Measurements from ENCODE around the gene TBL1XR1.

TBL1XR1 gene

DNA sequence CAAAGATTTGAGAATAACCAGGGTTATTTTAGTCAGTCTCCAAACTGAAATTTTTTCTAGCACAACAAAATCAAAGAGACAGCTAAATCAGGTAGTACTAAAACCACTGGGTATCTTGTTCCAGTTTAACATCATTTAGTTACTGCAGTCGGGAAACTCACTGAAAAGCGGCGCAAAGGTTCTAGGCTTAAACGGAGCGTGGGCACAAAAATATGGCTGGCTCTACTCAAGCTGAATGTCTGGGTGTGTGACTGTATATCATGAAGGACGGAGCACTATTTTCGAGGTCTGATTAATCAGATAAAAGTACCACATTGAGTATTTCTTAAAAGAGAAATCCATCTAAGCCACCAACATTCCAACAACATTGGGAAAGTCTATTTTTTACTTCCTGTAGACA lies 152.1 kb downstream of the TBL1XR1 start:
- no peak overlapping the region for H3K27ac ChIP-seq
- TF ChIP-seq, protein P1, sequence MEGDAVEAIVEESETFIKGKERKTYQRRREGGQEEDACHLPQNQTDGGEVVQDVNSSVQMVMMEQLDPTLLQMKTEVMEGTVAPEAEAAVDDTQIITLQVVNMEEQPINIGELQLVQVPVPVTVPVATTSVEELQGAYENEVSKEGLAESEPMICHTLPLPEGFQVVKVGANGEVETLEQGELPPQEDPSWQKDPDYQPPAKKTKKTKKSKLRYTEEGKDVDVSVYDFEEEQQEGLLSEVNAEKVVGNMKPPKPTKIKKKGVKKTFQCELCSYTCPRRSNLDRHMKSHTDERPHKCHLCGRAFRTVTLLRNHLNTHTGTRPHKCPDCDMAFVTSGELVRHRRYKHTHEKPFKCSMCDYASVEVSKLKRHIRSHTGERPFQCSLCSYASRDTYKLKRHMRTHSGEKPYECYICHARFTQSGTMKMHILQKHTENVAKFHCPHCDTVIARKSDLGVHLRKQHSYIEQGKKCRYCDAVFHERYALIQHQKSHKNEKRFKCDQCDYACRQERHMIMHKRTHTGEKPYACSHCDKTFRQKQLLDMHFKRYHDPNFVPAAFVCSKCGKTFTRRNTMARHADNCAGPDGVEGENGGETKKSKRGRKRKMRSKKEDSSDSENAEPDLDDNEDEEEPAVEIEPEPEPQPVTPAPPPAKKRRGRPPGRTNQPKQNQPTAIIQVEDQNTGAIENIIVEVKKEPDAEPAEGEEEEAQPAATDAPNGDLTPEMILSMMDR (conservative IDR thresholded peaks at IDR 0.05): no peak

DNA sequence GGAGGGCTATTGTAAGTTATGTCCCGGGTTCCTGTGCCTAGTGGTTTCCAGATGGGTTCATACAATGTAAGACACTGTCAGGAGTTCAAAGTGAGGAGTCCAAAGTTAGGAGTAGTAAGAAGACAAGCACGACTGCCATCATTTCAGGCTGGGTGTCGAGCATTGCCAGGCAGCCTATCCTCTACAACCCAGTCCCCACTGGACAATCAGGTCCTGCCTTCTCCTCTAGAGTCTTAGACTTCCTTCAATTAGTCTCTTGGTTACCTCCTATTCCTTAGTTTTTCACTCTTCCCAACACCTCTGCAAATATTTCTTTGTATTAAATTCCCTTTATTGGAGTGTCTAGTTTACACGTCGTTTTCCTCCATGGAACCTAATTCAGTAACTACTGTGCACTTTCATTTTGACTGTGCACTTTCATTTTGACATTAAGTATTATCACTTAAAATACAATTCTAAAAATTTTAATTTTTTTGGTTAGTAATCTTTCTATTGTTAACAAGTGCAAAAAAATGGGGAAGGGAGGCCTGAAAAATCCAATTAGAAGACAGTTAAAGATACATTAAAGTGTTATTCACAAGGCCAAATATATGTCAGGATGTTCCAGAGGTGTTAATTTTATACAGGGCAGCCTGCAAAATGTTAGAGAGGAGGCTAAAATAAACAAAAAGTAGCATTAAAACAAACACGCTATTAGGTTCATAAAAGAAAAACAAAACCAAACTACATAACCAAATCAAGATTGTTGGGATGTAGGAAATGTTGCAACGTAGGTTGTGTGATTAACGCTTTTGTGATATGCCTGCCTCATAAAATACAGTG lies 155.3 kb downstream of the TBL1XR1 start:
- TF ChIP-seq, protein P1 (conservative IDR thresholded peaks at IDR 0.05): no peak
- H3K27ac ChIP-seq: peak overlapping the region; percentile 9; the same call in 1 of the 2 replicates

DNA sequence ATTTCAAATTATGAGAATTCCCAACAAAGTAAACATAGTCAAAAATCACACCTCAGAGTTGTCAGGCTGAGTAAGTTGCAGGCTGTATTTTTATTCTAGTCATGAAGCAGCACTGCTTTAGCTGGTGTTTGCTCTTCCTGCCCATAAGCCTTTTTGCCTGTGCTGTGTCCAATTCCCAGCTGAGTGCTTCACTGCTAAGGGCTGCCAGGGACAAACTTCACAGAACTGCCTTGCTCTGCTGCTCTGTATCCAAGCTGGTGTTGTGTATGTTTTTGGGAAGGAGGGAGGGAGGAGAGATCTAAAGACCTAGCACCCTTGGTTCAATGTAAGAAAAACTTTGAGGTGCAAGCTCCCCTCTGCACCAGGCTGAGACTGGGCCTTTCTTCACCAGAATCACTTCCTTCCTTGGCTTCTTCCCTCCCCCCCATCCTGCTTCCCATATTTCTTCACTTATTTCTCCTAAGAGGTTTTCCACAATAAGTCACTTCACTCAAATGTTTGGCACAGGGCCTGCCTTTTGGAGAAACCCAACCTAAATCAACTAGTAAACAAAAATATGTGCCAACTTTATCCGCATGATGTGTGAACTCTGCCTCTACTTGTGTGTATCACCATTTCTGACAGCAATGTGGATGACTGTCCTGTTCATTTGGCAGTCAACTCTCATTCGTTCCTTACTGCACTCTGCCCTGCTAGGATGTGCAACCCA lies 156.1 kb downstream of the TBL1XR1 start:
- H3K27ac ChIP-seq: peak overlapping the region; percentile 9; the same call in 1 of the 2 replicates
- TF ChIP-seq, protein P1 (conservative IDR thresholded peaks at IDR 0.05): no peak

DNA sequence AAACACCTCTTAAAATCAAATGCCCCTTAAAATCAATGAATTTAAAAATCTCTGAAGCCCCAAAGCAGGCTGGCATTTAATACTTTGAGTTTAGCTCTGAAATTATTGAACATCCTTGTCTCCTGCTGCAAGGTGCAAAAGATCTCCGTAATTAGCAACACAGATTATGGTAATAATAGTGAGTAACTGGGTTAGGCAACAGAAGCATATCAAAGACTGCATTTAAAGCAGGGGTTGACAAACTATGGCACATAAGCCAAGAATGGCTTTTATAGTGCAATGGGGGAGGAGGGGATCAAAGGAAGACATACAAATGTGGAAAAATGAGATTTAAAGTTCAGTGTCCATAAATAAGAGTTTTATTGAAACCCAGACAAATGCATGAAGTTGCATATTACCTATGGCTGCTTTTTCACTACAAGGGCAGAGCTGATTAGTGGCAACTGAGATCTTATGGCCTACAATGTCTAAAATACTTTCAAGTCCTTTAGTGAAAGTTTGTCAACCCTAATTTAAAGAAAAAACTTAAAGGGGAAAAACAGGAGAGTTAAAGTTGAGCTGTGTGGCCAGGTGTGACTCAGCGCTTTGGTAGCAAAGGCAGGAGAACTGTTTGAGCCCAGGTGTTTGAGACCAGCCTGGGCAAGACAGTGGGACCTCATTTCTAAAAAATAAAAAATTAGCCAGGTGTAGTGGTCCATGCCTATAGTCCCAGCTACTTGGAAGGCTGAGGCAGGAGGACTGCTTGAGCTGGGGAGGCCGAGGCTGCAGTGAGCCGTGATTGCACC lies 157.6 kb downstream of the TBL1XR1 start:
- no peak overlapping the region for H3K27ac ChIP-seq
- TF ChIP-seq, protein P1 (conservative IDR thresholded peaks at IDR 0.05): no peak

DNA sequence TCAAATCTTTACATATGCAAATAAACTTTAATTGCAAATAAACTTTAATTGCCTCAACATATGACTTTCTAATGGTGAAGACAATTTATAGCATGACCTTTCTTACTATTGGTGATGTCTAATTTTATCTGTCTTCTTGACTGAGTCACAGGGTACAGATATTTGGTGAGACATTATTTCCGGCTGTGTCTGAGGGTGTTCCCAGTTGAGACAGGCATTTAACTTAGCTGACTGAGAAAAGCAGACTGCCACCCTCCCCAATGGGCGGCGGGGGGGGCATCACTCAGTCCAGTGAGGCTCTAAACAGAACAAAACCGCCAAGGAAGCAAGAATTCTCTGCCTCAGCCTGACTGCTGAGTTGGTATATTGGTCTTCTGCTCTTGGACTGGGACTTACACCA lies 160.0 kb downstream of the TBL1XR1 start:
- H3K27ac ChIP-seq: peak overlapping the region; percentile 54; the same call in 1 of the 2 replicates
- TF ChIP-seq, protein P1 (conservative IDR thresholded peaks at IDR 0.05): no peak

DNA sequence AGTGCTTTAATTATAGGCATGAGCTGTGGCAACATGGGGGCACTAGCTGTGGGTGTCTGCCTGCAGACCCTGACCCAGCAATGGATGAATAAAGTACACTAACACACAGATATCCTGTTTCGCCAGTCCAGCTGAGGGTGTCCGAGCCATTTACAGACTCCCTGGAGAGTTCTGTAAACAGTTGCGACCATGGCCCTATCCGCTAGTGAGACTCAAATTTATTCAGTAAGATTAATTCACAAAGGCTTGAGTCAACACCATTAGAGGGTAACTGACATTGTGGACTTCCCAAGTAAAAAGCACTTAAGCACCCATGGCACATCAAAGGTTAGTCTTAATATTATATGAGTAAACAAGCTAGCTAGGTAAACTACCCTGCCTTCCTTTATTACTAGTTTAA lies 161.6 kb downstream of the TBL1XR1 start:
- peak overlapping the region; percentile 54 for H3K27ac ChIP-seq
- TF ChIP-seq, protein P1 (conservative IDR thresholded peaks at IDR 0.05): no peak

All from VCaP (cell line).